A549 (cell line): Measurements from ENCODE around the gene LMF2.

Experiments used
- CTCF ChIP-seq: fragments of >200 bp; sonication (Bioruptor Twin); formaldehyde crosslinking; IDR thresholded peaks from 3 replicates; pipeline ENCODE4 v1.5.1; 2016
- RAD21 ChIP-seq, 2 experiments: fragments of >200 bp in 1 of 2; sonication (Bioruptor Twin) in 1 of 2; formaldehyde crosslinking in 1 of 2; IDR thresholded peaks in 1 of 2; conservative IDR thresholded peaks in 1 of 2; 2 replicates in 1 of 2; 3 replicates in 1 of 2; pipeline ENCODE4 v1.6.1; 2012 to 2018; ENCODE audit warnings: inconsistent platforms in 1 of 2

DNA sequence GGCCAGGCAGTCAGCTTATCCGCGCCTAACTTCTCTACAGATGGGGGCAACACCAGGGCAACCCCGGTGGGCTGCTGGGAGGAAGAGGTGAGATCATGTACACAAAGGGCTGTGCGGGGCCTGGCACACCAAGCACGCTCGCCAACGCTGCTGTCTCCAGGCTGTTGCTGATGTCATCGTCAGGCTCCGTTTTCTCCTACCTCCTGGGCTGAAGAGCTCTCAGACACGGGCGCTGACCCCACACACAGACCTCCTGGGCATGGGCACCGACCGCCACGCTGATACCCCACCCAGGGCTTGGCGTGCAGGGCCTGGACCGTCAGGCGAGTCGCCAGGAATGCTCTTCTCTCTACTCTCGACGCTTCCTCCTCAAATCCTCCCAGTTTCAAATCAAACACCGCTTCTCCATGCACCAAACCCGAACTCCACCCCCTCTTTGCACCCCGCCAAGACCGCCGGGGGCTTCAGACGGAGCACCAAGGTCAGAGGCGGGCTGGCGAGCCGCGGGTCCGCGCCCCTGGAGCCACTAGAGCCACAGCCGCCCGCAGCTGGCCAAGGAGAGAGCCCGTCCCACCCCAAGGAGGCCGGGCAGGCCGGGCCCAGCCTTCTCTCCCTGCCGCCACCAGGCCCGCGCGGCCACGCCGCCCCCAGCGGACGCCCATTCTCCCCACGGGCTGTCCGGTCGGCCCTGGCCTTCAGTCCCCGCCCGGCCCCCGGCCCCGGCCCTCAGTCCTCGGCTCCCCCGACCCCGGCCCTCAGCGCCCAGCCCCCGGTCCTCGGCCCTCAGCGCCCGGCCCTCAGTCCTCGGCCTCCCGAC is 33.4 kb downstream of the LMF2 start:
- TF ChIP-seq CTCF = no peak
- no peak for TF ChIP-seq RAD21 (conservative IDR thresholded peaks at IDR 0.05 in 1 of 2, IDR thresholded peaks at IDR 0.05 in 1 of 2)
